Kidney (tissue), 14 donors: ENCODE data around the gene MFSD2B. TPM values are rescaled to one million over a fixed set of nuclear protein-coding genes. Genes with fewer than 3 reads are reported as not detected.

Source experiments
- DNase-seq, 5 donors: peaks; one replicate each; pipeline ENCODE4 v3.0.0-alpha.2; 2013 to 2020
- FAIRE-seq: peaks from 2 replicates; lab custom pipeline; 2012; peaks lifted over from hg19 to GRCh38; lab: Jason Lieb, UNC
- H3K27ac ChIP-seq, 2 donors: one replicate each; pipeline ENCODE4 v1.7.0; 2013; ENCODE audit warnings: low read depth in 2 of 2, low read length in 2 of 2, inconsistent platforms in 1 of 2
- H3K27me3 ChIP-seq: one replicate; pipeline ENCODE4 v1.7.1; 2013; ENCODE audit warnings: low read length, inconsistent platforms; ENCODE audit not compliant: control insufficient read depth, insufficient read depth
- H3K36me3 ChIP-seq, 3 donors: one replicate each; pipeline versions ENCODE4 v1.7.0 to v1.7.1; 2013; ENCODE audit warnings: low read length in 3 of 3, control low read depth in 1 of 3, inconsistent platforms in 1 of 3; ENCODE audit not compliant: insufficient read depth in 3 of 3, control insufficient read depth in 2 of 3
- H3K4me1 ChIP-seq, 3 donors: one replicate each; pipeline versions ENCODE4 v1.7.0 to v1.7.1; 2013; ENCODE audit warnings: low read length in 3 of 3, inconsistent platforms in 1 of 3, low read depth in 1 of 3; ENCODE audit not compliant: control insufficient read depth in 2 of 3, insufficient read depth in 2 of 3
- H3K4me3 ChIP-seq, 3 donors: one replicate each; pipeline versions ENCODE4 v1.7.0 to v1.8.1; 2013; ENCODE audit warnings: low read length in 3 of 3, control low read depth in 1 of 3, inconsistent platforms in 1 of 3
- H3K9ac ChIP-seq, 3 donors: one replicate each; pipeline versions ENCODE4 v1.7.0 to v1.7.1; 2013; ENCODE audit warnings: low read length in 3 of 3, control low read depth in 1 of 3, inconsistent platforms in 1 of 3
- H3K9me3 ChIP-seq, 3 donors: one replicate each; pipeline versions ENCODE4 v1.7.0 to v1.7.1; 2013; ENCODE audit warnings: low read length in 3 of 3, control low read depth in 1 of 3, inconsistent platforms in 1 of 3; ENCODE audit not compliant: control insufficient read depth in 2 of 3, insufficient read depth in 1 of 3
- intact Hi-C: fragments of 100-400 bp; cut with DNase I; formaldehyde crosslinking; loops from one replicate; pipeline ENCODE4 v1.11.1; 2022
- polyA plus RNA-seq: library from polyadenylated mRNA; stranded (reverse); fragments of 350-450 nt; fragmentation: Illumina TruSeq; extraction: RNeasy Lipid Tissue Mini Kit (QIAGEN cat#74804); gene quantifications from one replicate; pipeline ENCODE4 v1.2.3, GENCODE V29; 2014; ENCODE audit warnings: low read depth, low replicate concordance; ENCODE audit not compliant: insufficient read depth
- total RNA-seq: library from RNA; stranded (reverse); fragmentation: NEBNext Ultra II Directional; extraction: Animal tissue kit (Norgen Biotek cat#: 25700); gene quantifications from one replicate; pipeline ENCODE4 v1.2.1, GENCODE V29; 2021
- TF ChIP-seq, protein P1 (sequence below): IDR thresholded peaks from 3 replicates; pipeline ENCODE4 v1.5.1; 2012; ENCODE audit warnings: mild to moderate bottlenecking, moderate library complexity, borderline replicate concordance; ENCODE audit not compliant: insufficient read depth; ENCODE audit errors: extremely low read depth
- donor health status: control.
- donor health status: control.
- donor health status: control.
- donor health status: control.
- donor health status: control.
- donor health status: DM: yes; HTN: yes; CAD: no.
- donor health status: Normal renal cell carcinoma (clear cell type).

Gene MFSD2B
- total and polyA plus RNA-seq, 2 donors from 2014 or later = 0.54 TPM; not detected in 1

DNA sequence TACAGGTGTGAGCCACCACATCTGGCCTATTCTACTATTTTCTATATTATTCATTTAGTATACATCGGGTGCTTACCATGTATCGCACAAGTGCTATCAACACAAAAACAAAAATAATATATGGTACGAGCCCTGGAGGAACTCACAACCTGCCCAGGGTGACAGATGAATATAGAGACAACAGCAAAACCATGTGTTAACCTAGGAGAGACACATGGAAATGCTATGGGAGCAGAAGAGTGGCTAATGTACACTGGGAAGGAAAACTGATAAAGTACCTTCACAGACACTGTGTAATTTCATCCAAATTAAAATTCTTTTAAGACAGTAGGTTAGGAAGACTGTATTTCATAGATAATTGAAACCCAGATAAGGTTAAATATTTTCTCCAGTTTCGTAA lies 62.4 kb downstream of the MFSD2B start:
- intact Hi-C loops = no loop called here
- FAIRE-seq (no peak), DNase-seq (no peak)
- H3K9ac ChIP-seq = no peak overlapping the region
- TF ChIP-seq, protein P1, sequence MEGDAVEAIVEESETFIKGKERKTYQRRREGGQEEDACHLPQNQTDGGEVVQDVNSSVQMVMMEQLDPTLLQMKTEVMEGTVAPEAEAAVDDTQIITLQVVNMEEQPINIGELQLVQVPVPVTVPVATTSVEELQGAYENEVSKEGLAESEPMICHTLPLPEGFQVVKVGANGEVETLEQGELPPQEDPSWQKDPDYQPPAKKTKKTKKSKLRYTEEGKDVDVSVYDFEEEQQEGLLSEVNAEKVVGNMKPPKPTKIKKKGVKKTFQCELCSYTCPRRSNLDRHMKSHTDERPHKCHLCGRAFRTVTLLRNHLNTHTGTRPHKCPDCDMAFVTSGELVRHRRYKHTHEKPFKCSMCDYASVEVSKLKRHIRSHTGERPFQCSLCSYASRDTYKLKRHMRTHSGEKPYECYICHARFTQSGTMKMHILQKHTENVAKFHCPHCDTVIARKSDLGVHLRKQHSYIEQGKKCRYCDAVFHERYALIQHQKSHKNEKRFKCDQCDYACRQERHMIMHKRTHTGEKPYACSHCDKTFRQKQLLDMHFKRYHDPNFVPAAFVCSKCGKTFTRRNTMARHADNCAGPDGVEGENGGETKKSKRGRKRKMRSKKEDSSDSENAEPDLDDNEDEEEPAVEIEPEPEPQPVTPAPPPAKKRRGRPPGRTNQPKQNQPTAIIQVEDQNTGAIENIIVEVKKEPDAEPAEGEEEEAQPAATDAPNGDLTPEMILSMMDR = no peak
- H3K9me3 ChIP-seq = no peaks in the 10 kb centered on the region
- no peak overlapping the region for H3K4me3 ChIP-seq
- no peak overlapping the region for H3K27ac ChIP-seq
- H3K27me3 ChIP-seq = no peaks in the 10 kb centered on the region
- no peaks in the 10 kb centered on the region for H3K4me1 ChIP-seq
- peaks cover 6 to 23% (median 7%) of the 10 kb centered on the region in 3 donors for H3K36me3 ChIP-seq

- Histone ChIP-seq H3K9ac (no peak overlapping the region), H3K4me1 (peaks cover 0 to 5% (median 0%) of the 10 kb centered on the region in 3 donors), H3K9me3 (no peaks in the 10 kb centered on the region), H3K27me3 (no peaks in the 10 kb centered on the region), H3K4me3 (no peak overlapping the region), H3K27ac (no peak overlapping the region), H3K36me3 (peaks cover 3 to 23% (median 7%) of the 10 kb centered on the region in 3 donors)
- DNase-seq (no peak), FAIRE-seq (no peak)
- TF ChIP-seq, protein P1 = no peak
- intact Hi-C loops = no loop called here
Measured at GRCh38 chr2:24073816-24074215, 63.9 kb downstream of the MFSD2B start.

GRCh38 chr2:24075259-24075658 lies 65.4 kb downstream of the MFSD2B start:
- Histone ChIP-seq H3K4me1 (peaks cover 0 to 5% (median 0%) of the 10 kb centered on the region in 3 donors), H3K4me3 (peak overlapping the region; percentile 94 to 100 (median 99)), H3K27me3 (no peaks in the 10 kb centered on the region), H3K9me3 (no peaks in the 10 kb centered on the region), H3K27ac (no peak overlapping the region), H3K36me3 (peaks cover 5 to 22% (median 10%) of the 10 kb centered on the region in 3 donors), H3K9ac (peak overlapping the region in 2 of 3 donors; percentile 82 to 92)
- TF ChIP-seq, protein P1 = no peak
- intact Hi-C loops = no loop called here
- FAIRE-seq (no peak), DNase-seq (peak in 1 of 5 donors; percentile 2)

Other genes with a start within 250 kb of the MFSD2B start
- gene ATAD2B, start 83.0 kb upstream of the MFSD2B start, total RNA-seq = 28.7 TPM
- gene ATAD2B, start 83.0 kb upstream of the MFSD2B start, polyA plus RNA-seq = 2.3 TPM
- gene UBXN2A, start 69.6 kb upstream of the MFSD2B start, total RNA-seq = 11.9 TPM
- gene UBXN2A, start 69.6 kb upstream of the MFSD2B start, polyA plus RNA-seq = 7.9 TPM
- gene WDCP, start 37.3 kb downstream of the MFSD2B start, total RNA-seq = 11.7 TPM
- 2.9 TPM for gene WDCP, start 37.3 kb downstream of the MFSD2B start, polyA plus RNA-seq
- gene FKBP1B, start 39.7 kb downstream of the MFSD2B start, total RNA-seq = 11.8 TPM
- gene FKBP1B, start 39.7 kb downstream of the MFSD2B start, polyA plus RNA-seq = 19.8 TPM
- 74.8 TPM for gene SF3B6, start 66.2 kb downstream of the MFSD2B start, total RNA-seq
- 170 TPM for gene SF3B6, start 66.2 kb downstream of the MFSD2B start, polyA plus RNA-seq
- 45.1 TPM for gene TP53I3, start 74.7 kb downstream of the MFSD2B start, total RNA-seq
- 85.0 TPM for gene TP53I3, start 74.7 kb downstream of the MFSD2B start, polyA plus RNA-seq
- 0.79 TPM for gene PFN4, start 113.2 kb downstream of the MFSD2B start, total RNA-seq
- gene PFN4, start 113.2 kb downstream of the MFSD2B start, polyA plus RNA-seq = 2.1 TPM
- gene FAM228B, start 113.4 kb downstream of the MFSD2B start, total RNA-seq = 35.2 TPM
- gene FAM228B, start 113.4 kb downstream of the MFSD2B start, polyA plus RNA-seq = 23.2 TPM
- gene FAM228A, start 165.0 kb downstream of the MFSD2B start, total RNA-seq = 0.76 TPM
- gene FAM228A, start 165.0 kb downstream of the MFSD2B start, polyA plus RNA-seq = 0.39 TPM